Right lobe of liver (tissue), 4 donors: ENCODE measurements around the gene PRM3.

Source experiments
- CTCF ChIP-seq, 4 donors: fragments of 200-600 bp in 3 of 4; fragments of 450-650 bp in 1 of 4; IDR thresholded peaks; one replicate each; pipeline versions ENCODE4 v1.5.1 to v1.8.0; 2016 to 2022; ENCODE audit warnings: antibody characterized with exemption in 4 of 4, mild to moderate bottlenecking in 2 of 4
- POLR2A ChIP-seq: fragments of 450-650 bp; IDR thresholded peaks from one replicate; pipeline ENCODE4 v1.6.1; 2017; ENCODE audit warnings: antibody characterized with exemption, mild to moderate bottlenecking
- donor health status: DM: no; HTN: no; CAD: no.
- donor health status: DM: no; HTN: no; CAD: no.
- donor health status: DM: no; HTN: yes; CAD: no.

GRCh38 chr16:11278681-11279628, 5.5 kb upstream of the PRM3 start:
- TF ChIP-seq CTCF (IDR thresholded peaks at IDR 0.05) = no peak
- TF ChIP-seq POLR2A = no peak
